ENCODE data around the gene LRFN3.

DNA sequence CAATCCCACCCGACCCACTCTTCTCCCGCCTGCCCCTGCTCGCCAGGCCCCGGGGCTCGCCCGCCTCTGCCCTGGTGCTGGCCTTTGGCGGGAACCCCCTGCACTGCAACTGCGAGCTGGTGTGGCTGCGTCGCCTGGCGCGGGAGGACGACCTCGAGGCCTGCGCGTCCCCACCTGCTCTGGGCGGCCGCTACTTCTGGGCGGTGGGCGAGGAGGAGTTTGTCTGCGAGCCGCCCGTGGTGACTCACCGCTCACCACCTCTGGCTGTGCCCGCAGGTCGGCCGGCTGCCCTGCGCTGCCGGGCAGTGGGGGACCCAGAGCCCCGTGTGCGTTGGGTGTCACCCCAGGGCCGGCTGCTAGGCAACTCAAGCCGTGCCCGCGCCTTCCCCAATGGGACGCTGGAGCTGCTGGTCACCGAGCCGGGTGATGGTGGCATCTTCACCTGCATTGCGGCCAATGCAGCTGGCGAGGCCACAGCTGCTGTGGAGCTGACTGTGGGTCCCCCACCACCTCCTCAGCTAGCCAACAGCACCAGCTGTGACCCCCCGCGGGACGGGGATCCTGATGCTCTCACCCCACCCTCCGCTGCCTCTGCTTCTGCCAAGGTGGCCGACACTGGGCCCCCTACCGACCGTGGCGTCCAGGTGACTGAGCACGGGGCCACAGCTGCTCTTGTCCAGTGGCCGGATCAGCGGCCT is 4.1 kb downstream of the LRFN3 start:
- no peak for TF ChIP-seq CTCF (IDR thresholded peaks at IDR 0.05; ENCODE audit: insufficient read depth, low read depth, low read length)
- no peak for TF ChIP-seq EZH2 (IDR thresholded peaks at IDR 0.05; ENCODE audit: insufficient read depth, low read length)

Measured in astrocyte (in vitro differentiated cells and primary cell).